ENCODE measurements around the gene TCAP. TPM values are rescaled to one million over a fixed set of nuclear protein-coding genes. Genes with fewer than 3 reads are reported as not detected.

TCAP gene, protein sequence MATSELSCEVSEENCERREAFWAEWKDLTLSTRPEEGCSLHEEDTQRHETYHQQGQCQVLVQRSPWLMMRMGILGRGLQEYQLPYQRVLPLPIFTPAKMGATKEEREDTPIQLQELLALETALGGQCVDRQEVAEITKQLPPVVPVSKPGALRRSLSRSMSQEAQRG
- total RNA-seq = 0.52 and 0.53 TPM in 2 replicates

DNA sequence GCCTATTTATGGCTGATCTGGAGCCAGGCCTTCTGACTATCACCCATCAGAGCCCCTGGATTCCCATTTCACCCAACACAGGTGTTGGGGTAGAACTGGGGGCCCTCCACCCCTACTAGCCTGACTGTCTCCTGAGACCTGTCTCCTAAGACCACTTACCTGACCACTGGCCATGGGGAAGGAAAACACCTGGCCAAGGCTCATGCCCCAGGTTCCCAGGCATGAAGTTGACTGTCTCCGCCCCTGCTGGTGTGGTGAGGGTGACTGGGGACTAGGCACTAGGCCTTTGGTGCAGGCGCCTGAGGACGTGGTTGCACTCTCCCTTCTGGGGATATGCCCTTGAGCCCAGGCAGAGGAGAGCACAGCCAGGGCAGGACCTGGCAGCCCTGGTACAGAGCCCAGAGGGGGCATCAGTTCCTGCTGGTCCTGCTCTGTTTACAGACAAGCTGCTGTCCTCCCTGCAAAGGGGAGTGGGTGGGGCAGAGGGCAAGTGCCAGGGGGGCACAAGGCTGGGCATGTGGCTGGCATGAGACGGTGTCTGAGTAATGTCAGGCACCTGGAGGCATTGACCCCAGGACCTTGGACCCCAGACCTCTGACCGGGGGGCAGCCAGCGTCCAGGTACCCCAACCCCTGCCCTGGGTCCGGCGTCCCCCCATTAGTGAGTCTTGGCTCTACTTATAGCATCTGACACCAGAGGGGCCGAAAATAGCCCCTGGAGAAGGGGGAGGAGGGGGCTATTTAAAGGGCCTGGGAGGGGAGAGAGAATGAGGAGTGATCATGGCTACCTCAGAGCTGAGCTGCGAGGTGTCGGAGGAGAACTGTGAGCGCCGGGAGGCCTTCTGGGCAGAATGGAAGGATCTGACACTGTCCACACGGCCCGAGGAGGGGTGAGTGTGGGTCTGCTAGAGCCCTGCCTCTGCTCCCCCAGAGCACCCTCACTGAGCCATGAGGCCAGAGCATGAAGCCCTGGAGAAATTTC lies at the start of gene TCAP:
TSS of gene TCAP (plus strand) at position 769 of the 981 bp plus-strand sequence. CDS start at position 780, 11 bp downstream.

DNA sequence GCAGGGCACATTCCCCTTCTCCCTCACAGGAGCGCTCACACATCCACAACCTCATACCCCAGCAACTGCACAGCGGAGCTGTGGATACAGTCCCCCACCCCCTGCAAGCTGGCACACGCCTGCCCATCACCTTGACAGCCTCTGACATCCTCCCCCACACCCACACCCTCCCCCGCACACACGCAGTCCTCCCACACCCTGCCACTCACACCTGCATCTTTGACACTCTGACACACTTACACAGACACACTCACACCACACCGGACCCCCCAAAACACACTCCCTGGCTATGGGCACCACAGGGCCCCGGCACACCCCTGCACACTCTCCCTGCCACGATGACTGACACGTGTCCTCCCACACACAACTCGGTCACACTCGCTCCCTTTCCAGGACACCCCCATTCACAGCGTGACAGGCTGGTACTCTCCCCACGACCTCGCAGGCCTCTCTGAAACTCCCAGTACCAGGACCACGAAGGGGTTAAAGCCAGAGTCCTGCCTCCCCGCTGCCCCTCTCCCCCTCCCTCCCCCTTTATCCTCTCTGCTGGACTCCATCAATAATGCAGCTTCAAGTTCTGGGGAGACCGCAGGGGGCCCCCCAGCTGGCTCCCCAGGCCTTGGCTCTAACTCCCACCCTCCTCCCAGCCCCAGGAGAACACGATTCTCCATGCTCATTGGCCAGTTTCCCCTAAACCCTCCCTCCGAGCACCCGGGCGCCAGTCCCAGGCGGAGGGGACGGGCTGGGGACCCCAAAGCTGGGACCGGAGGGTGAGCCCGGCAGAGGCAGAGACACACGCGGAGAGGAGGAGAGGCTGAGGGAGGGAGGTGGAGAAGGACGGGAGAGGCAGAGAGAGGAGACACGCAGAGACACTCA lies 38.7 kb upstream of the TCAP start, which contains the start of gene PPP1R1B:
TSS of gene PPP1R1B (plus strand) at position 782 of the 876 bp plus-strand sequence. CDS start 441 bp downstream, outside the sequence.

DNA sequence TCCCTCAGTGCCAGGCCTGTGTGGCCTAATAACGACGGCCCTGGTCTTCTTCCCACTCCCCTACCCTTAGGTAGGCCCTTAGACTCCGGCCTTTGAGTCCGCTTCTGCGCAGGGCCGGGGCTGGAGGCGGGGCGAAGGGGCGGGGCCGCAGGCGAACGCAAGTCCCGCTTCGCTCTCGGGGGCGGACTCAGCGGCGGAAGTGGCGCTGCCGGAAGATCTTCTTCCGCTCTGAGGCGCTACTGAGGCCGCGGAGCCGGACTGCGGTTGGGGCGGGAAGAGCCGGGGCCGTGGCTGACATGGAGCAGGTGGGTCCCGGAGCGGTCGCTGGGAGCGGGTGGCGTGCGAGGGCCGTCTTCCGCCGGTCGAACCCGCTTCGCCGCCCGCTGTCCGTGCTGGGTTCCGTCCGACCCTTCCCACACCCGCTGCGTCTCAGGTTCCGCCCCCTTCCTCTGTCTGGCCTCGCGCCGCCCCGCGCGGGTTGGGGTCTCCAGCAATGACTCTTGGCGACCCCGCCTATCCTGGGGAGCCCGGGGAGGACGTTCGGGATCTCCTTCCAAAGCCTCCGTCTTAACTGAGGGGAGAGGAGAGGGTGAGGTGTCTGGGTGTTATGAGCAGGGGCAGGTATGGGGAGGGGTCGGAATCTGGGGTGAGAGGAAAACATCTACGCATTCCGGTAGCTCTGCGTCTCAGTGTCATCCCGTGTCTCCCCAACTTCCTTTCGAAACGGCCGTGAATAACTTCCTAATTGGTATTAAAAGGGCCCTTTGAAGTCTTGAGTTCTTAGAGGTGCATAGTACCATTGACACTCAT lies 28.0 kb upstream of the TCAP start, which contains the start of gene STARD3:
TSS of gene STARD3 (plus strand) at position 218 of the 810 bp plus-strand sequence. CDS start 16,388 bp downstream, outside the sequence.

DNA sequence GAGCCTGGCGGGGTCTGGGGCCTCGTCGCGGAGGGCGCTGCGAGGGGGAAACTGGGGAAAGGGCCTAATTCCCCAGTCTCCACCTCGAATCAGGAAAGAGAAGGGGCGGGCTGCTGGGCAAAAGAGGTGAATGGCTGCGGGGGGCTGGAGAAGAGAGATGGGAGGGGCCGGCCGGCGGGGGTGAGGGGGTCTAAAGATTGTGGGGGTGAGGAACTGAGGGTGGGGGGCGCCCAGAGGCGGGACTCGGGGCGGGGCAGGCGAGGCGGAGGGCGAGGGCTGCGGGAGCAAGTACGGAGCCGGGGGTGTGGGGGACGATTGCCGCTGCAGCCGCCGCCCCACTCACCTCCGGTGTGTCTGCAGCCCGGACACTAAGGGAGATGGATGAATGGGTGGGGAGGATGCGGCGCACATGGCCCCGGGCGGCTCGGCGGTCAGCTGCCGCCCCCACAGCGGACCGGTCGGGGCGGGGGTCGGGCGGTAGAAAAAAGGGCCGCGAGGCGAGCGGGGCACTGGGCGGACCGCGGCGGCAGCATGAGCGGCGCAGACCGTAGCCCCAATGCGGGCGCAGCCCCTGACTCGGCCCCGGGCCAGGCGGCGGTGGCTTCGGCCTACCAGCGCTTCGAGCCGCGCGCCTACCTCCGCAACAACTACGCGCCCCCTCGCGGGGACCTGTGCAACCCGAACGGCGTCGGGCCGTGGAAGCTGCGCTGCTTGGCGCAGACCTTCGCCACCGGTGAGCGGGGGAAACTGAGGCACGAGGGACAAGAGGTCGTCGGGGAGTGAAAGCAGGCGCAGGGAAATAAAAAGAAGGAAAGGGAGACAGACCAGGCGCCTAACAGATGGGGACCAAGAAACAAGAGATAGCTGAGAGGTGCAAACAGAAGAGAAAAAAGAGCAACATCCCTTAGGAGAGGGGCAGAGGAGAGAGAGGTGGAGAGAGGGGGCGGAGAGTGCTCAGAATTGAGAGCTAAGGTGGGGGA lies 3.1 kb downstream of the TCAP start, which contains the start of gene PNMT:
TSS of gene PNMT (plus strand) at position 509 of the 980 bp plus-strand sequence. CDS start at position 532, 23 bp downstream.

DNA sequence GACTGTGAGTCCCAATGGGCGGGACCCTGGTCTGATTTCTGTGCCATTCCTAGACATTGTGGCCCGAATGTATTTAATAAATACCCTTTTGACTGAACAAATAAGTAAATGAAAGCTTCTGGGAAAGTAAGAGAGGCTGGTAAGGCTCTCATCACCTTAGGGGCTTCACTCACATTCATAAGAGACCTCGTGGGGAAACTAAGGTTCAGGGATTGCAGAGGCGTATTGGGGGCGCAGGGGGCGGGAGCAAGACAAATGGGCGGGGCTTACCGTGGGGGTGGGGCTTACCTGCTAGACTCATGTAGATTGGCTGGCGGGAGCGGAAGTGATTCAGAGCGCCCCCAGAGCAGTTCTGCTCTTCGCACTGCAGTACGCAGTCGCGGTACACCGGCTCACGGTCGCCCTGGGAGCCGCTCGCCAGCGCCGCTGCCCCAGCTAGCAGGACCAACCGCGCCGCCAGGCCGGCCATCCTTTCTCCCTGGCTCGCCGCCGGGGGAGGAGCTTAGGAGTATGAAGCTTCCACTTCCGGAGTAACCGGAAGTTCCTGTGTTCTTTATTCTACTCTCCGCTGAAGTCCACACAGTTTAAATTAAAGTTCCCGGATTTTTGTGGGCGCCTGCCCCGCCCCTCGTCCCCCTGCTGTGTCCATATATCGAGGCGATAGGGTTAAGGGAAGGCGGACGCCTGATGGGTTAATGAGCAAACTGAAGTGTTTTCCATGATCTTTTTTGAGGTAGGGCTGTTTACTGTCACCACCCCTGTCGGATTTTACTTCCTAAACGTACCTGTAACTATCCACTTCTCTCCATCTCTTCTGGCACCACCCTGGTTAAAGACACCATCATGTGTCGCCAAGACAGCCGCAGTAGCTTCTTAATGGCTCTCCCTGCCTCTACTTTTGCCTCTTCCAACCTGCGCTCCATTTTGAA lies 22.7 kb downstream of the TCAP start, which contains the start of gene PGAP3:
TSS of gene PGAP3 (minus strand) at position 512 of the 929 bp plus-strand sequence. CDS start at position 469, 43 bp downstream.

DNA sequence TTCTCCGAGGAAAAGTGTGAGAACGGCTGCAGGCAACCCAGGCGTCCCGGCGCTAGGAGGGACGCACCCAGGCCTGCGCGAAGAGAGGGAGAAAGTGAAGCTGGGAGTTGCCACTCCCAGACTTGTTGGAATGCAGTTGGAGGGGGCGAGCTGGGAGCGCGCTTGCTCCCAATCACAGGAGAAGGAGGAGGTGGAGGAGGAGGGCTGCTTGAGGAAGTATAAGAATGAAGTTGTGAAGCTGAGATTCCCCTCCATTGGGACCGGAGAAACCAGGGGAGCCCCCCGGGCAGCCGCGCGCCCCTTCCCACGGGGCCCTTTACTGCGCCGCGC lies 34.6 kb downstream of the TCAP start, which contains the start of gene ERBB2:
TSS of gene ERBB2 (plus strand) at position 247 of the 330 bp plus-strand sequence. CDS start 175 bp downstream, outside the sequence.

Other genes with a start within 250 kb of the TCAP start
- gene MED1, start 214.1 kb upstream of the TCAP start, total RNA-seq = 24.7 and 25.2 TPM in 2 replicates
- 26.5 and 29.4 TPM in 2 replicates for gene CDK12, start 203.9 kb upstream of the TCAP start, total RNA-seq
- not detected in 2 replicates for gene NEUROD2, start 57.4 kb upstream of the TCAP start, total RNA-seq
- gene PPP1R1B, start 38.4 kb upstream of the TCAP start, total RNA-seq = 0.91 TPM in 1 of 2 replicates, not detected in the other
- gene STARD3, start 28.2 kb upstream of the TCAP start, total RNA-seq = 31.7 and 37.6 TPM in 2 replicates
- 0.07 TPM in 1 of 2 replicates, not detected in the other for gene PNMT, start 3.1 kb downstream of the TCAP start, total RNA-seq
- 14.9 TPM in 2 replicates for gene PGAP3, start 22.7 kb downstream of the TCAP start, total RNA-seq
- gene ERBB2, start 34.7 kb downstream of the TCAP start, total RNA-seq = 60.5 and 78.5 TPM in 2 replicates
- gene MIEN1, start 65.2 kb downstream of the TCAP start, total RNA-seq = 13.6 and 18.5 TPM in 2 replicates
- gene GRB7, start 72.6 kb downstream of the TCAP start, total RNA-seq = 0.13 TPM in 1 of 2 replicates, not detected in the other
- gene IKZF3, start 199.0 kb downstream of the TCAP start, total RNA-seq = not detected in 2 replicates
- gene ZPBP2, start 202.9 kb downstream of the TCAP start, total RNA-seq = not detected in 2 replicates

All from smooth muscle cell of the pulmonary artery (primary cell).